Neural crest cell (in vitro differentiated cells): Measurements from ENCODE around the gene CPSF4. TPM values are rescaled to one million over a fixed set of nuclear protein-coding genes. Genes with fewer than 3 reads are reported as not detected.
A peak's percentile ranks its signal among the peaks of the same experiment; 100 is the strongest.
"Not testable (repeated sequence)": the region's sequence is repeated elsewhere in the genome, so short reads cannot be mapped to it uniquely, and the experiment has no call there.

Source experiments
- DNase-seq: peaks from one replicate; pipeline ENCODE4 v3.0.0; 2021; ENCODE audit warnings: low read depth, mixed read lengths, low spot score
- H3K27ac Mint-ChIP-seq: one replicate; pipeline ENCODE4 v1.8.0; 2021; ENCODE audit warnings: mild to moderate bottlenecking, mixed read lengths; ENCODE audit not compliant: unreplicated experiment
- H3K27me3 Mint-ChIP-seq: 2 replicates; pipeline ENCODE4 v1.8.0; 2021; ENCODE audit warnings: low read depth, mild to moderate bottlenecking, mixed read lengths
- H3K36me3 Mint-ChIP-seq: 2 replicates; pipeline ENCODE4 v1.8.0; 2021; ENCODE audit warnings: low read depth, mild to moderate bottlenecking, mixed read lengths
- H3K4me1 Mint-ChIP-seq: 2 replicates; pipeline ENCODE4 v1.8.0; 2021; ENCODE audit warnings: mixed read lengths
- H3K4me3 Mint-ChIP-seq: one replicate; pipeline ENCODE4 v1.8.0; 2021; ENCODE audit warnings: mild to moderate bottlenecking, mixed read lengths
- H3K9me3 Mint-ChIP-seq: 2 replicates; pipeline ENCODE4 v1.8.0; 2021; ENCODE audit warnings: mixed read lengths
- total RNA-seq: library from RNA; stranded (reverse); gene quantifications from 2 replicates; pipeline ENCODE4 v1.2.1, GENCODE V29; 2021
- TF ChIP-seq, protein P1 (sequence below): fragments of 200-600 bp; sonication (generic); conservative IDR thresholded peaks from 2 replicates; pipeline ENCODE4 v1.5.0; 2021; ENCODE audit warnings: antibody characterized with exemption, mild to moderate bottlenecking

Gene CPSF4
- total RNA-seq, 1 donor from 2014 or later, result 117 TPM

DNA sequence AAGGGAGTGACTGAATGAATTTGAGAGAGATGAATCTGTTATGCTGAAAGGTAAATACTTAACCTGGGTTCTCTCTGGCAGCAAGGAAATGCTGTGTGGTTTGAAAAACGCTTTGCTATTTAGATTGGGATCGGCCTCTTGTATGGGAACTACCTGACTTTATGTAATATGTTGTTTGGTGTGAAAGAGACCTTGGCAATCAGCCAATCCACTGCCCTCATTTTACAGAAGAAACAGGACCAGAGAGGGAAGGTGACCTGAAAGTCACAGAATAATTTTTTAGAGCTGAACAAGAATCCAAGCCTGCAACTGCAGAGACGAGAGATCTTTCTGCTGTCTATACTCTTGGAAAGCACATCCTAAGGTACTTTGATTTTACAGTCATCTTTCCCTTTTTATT is 28.9 kb upstream of the CPSF4 start:
- TF ChIP-seq, protein P1, sequence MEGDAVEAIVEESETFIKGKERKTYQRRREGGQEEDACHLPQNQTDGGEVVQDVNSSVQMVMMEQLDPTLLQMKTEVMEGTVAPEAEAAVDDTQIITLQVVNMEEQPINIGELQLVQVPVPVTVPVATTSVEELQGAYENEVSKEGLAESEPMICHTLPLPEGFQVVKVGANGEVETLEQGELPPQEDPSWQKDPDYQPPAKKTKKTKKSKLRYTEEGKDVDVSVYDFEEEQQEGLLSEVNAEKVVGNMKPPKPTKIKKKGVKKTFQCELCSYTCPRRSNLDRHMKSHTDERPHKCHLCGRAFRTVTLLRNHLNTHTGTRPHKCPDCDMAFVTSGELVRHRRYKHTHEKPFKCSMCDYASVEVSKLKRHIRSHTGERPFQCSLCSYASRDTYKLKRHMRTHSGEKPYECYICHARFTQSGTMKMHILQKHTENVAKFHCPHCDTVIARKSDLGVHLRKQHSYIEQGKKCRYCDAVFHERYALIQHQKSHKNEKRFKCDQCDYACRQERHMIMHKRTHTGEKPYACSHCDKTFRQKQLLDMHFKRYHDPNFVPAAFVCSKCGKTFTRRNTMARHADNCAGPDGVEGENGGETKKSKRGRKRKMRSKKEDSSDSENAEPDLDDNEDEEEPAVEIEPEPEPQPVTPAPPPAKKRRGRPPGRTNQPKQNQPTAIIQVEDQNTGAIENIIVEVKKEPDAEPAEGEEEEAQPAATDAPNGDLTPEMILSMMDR, result no peak
- Mint-ChIP-seq H3K9me3 (no peaks in the 10 kb centered on the region), H3K27me3 (no peaks in the 10 kb centered on the region), H3K27ac (no peak overlapping the region), H3K4me1 (peaks cover 37% of the 10 kb centered on the region), H3K4me3 (peak overlapping the region; percentile 100), H3K36me3 (peaks cover 18% of the 10 kb centered on the region)
- no peak for DNase-seq

DNA sequence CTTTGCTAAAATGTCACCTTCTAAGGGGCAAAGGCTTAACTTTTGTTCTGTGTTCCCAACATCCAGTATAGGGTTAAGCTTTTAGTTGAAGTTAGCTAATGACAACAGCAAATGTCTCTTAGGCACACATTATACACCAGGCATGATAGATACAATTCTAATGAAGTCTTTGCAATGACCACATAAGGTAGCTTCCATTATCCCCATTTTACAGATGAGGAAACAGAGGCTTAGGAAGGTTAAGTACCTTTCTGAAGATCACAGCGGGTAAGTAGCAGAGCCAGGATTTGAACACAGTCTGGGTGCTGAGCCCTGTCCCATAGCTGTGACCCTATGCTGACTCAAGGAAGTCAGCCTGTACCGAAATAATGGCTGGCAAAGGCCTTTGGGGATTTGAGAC is 28.1 kb upstream of the CPSF4 start:
- H3K9me3 Mint-ChIP-seq, result no peaks in the 10 kb centered on the region
- peaks cover 37% of the 10 kb centered on the region for H3K4me1 Mint-ChIP-seq
- no peak for DNase-seq
- no peaks in the 10 kb centered on the region for H3K27me3 Mint-ChIP-seq
- TF ChIP-seq, protein P1, result no peak
- peak overlapping the region; percentile 83 for H3K27ac Mint-ChIP-seq
- peaks cover 26% of the 10 kb centered on the region for H3K36me3 Mint-ChIP-seq
- peak overlapping the region; percentile 100 for H3K4me3 Mint-ChIP-seq

DNA sequence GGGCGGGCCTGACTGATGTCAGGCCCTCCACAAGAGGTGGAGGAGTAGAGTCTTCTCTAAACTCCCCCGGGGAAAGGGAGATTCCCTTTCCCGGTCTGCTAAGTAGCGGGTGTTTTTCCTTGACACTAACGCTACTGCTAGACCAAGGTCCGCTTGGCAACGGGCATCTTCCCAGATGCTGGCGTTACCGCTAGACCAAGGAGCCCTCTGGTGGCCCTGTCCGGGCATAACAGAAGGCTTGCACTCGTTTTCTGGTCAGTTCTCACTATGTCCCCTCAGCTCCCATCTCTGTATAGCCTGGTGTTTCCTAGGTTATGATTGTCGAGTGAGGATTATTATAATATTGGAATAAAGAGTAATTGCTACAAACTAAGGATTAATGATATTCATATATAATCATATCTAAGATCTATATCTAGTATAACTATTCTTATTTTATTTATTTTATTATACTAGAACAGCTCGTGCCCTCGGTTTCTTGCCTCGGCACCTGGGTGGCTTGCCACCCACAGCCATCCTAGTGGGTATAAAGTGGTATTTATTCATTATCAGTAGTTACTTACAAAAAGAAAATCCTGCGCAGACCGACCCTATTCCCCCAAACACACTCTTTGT is 23.1 kb upstream of the CPSF4 start:
- TF ChIP-seq, protein P1, result peak; percentile 70
- H3K9me3 Mint-ChIP-seq, H3K4me1 Mint-ChIP-seq, H3K27ac Mint-ChIP-seq, H3K27me3 Mint-ChIP-seq: not testable (repeated sequence)
- Mint-ChIP-seq H3K4me3 (peak overlapping the region; percentile 56), H3K36me3 (peaks cover 37% of the 10 kb centered on the region)
- peak; percentile 60 for DNase-seq

DNA sequence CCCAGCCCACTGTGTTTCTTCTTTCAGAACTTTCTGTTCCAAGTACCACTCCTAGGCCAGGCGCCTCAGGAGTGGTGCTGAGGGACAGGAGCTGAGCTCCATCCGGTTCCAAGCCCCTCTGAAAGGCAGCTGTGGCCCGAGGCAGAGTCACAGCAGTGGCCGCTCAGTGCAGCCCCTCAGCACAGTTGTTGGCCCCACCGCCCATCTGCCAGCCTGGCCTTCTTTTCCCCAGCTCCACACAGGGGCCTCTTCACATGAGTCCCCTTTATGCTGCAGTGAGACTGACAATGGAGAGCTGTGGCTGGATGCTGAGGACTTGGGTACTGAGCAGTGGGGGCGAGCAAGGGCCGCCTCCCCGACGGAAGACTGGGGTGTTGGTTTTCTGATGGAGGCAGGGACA is 20.5 kb upstream of the CPSF4 start:
- no peaks in the 10 kb centered on the region for H3K9me3 Mint-ChIP-seq
- TF ChIP-seq, protein P1, result no peak
- H3K4me1 Mint-ChIP-seq, result no peaks in the 10 kb centered on the region
- H3K4me3 Mint-ChIP-seq, result no peak overlapping the region
- no peaks in the 10 kb centered on the region for H3K27me3 Mint-ChIP-seq
- H3K27ac Mint-ChIP-seq, result no peak overlapping the region
- DNase-seq, result no peak
- peaks cover 26% of the 10 kb centered on the region for H3K36me3 Mint-ChIP-seq

DNA sequence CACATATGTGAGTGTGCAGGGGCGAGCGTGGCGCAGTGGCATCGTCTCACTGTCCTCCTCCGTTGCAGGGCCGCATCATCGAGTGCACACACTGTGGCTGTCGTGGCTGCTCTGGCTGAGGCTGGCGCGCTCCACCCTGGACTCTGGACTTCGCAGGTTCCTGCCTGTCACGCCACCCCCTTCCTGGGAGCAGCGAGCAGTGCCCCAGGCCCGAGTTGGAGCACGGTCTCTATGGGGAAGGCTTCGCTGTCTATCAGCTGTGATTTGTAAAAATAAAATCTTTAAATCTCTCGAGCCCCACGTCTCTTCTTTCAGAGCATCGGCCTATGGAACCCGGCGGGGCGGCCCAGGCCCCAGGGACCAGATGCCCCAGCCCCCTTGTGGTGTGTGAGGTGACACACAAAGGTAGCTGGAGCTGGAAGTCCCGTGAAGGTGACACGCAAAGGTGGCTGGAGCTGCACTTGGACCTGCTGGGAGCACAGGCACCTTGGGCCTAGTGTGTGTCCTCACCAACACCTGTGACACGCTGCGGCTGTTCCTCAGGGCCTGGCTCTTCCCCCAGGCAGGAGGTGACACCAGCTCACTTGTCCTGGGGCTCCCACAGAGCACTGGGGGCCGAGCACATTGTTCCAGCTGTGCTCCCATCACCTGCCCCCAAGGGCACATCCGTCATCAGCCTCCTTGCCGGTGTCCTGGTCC is 19.3 kb upstream of the CPSF4 start:
- DNase-seq, result no peak
- Mint-ChIP-seq H3K9me3 (no peaks in the 10 kb centered on the region), H3K27me3 (no peaks in the 10 kb centered on the region), H3K4me1 (no peaks in the 10 kb centered on the region), H3K4me3 (no peak overlapping the region), H3K36me3 (peaks cover 22% of the 10 kb centered on the region), H3K27ac (no peak overlapping the region)
- TF ChIP-seq, protein P1, result no peak
